Posterior vena cava (tissue), 2 donors: ENCODE measurements around the gene UIMC1. TPM values are rescaled to one million over a fixed set of nuclear protein-coding genes. Genes with fewer than 3 reads are reported as not detected.

ENCODE experiments used
- DNase-seq: peaks from one replicate; pipeline ENCODE4 v3.0.0-alpha.2; 2020; ENCODE audit warnings: low spot score
- intact Hi-C, 2 donors: fragments of 100-400 bp; cut with DNase I; formaldehyde crosslinking; loops; one replicate each; pipeline versions ENCODE4 v1.14.1 to v1.14.2; 2022 to 2023
- total RNA-seq, 2 donors: library from RNA; stranded (reverse); fragmentation: NEBNext Ultra II Directional; extraction: Animal tissue kit (Norgen Biotek cat#: 25700); gene quantifications; one replicate each; pipeline ENCODE4 v1.2.1, GENCODE V29; 2021
- donor health status: DM: yes; HTN: yes; CAD: no.
- donor health status: DM: yes; HTN: yes; CAD: no.

UIMC1 gene
- total RNA-seq, 2 donors from 2014 or later: 33.1 to 41.4 TPM

GRCh38 chr5:176916337-176916736 is 90.2 kb downstream of the UIMC1 start:
- intact Hi-C loops: no loop called here
- DNase-seq: no peak

GRCh38 chr5:176915906-176916305 is 90.7 kb downstream of the UIMC1 start:
- intact Hi-C loops: no loop called here

GRCh38 chr5:176912115-176912514 is 94.5 kb downstream of the UIMC1 start:
- intact Hi-C loops: loop anchor here in 1 of 2 donors (5.0 kb wide), 1 partner anchor 420 kb away; no protein-coding TSS in a partner anchor
- no peak for DNase-seq

More at GRCh38 chr5:176915906-176916305, 90.7 kb downstream of the UIMC1 start:
- no peak for DNase-seq

GRCh38 chr5:176908675-176909368 is 97.8 kb downstream of the UIMC1 start:
- intact Hi-C loops: no loop called here
- no peak for DNase-seq

- no peak for DNase-seq
- intact Hi-C loops: no loop called here
These were observed 99.8 kb downstream of the UIMC1 start for GRCh38 chr5:176906796-176907195.

- DNase-seq: no peak
- intact Hi-C loops: no loop called here
These were observed 100.5 kb downstream of the UIMC1 start for GRCh38 chr5:176906126-176906525.

- DNase-seq: no peak
- intact Hi-C loops: no loop called here
These were observed 102.3 kb downstream of the UIMC1 start for GRCh38 chr5:176904276-176904675.

- intact Hi-C loops: no loop called here
- no peak for DNase-seq
These were observed 103.5 kb downstream of the UIMC1 start for GRCh38 chr5:176902911-176903664.

GRCh38 chr5:176902102-176902814 is 104.3 kb downstream of the UIMC1 start:
- DNase-seq: no peak
- intact Hi-C loops: no loop called here

- DNase-seq: no peak
- intact Hi-C loops: no loop called here
These were observed 105.1 kb downstream of the UIMC1 start for GRCh38 chr5:176901260-176902101.

GRCh38 chr5:176900780-176901204 is 105.8 kb downstream of the UIMC1 start:
- intact Hi-C loops: no loop called here
- no peak for DNase-seq

- no peak for DNase-seq
- intact Hi-C loops: no loop called here
These were observed 106.4 kb downstream of the UIMC1 start for GRCh38 chr5:176899946-176900779.

GRCh38 chr5:176899296-176899891 is 107.2 kb downstream of the UIMC1 start, which contains the start of gene HK3:
Gene HK3, minus strand, starts transcription at chr5:176899346. Its CDS starts 3,187 bp downstream, at chr5:176896159.
- intact Hi-C loops: no loop called here
- no peak for DNase-seq

GRCh38 chr5:176897263-176897662 is 109.3 kb downstream of the UIMC1 start:
- intact Hi-C loops: no loop called here
- no peak for DNase-seq

GRCh38 chr5:176895831-176896230 is 110.7 kb downstream of the UIMC1 start:
- intact Hi-C loops: loop anchor here in 1 of 2 donors (1.0 kb wide), 1 partner anchor 42 kb away; no protein-coding TSS in a partner anchor
- no peak for DNase-seq

- intact Hi-C loops: no loop called here
- DNase-seq: no peak
These were observed 112.3 kb downstream of the UIMC1 start for GRCh38 chr5:176894298-176894697.

- intact Hi-C loops: no loop called here
- DNase-seq: no peak
These were observed 113.9 kb downstream of the UIMC1 start for GRCh38 chr5:176892663-176893062.
